ENCODE results near the gene CLK2. TPM values are rescaled to one million over a fixed set of nuclear protein-coding genes. Genes with fewer than 3 reads are reported as not detected.

CLK2 gene
- total and polyA plus RNA-seq, 9 of the 15 experiments (the other 6 are each of a cell fraction or from before 2014, with no cell fraction given) = 13.5 to 81.4 (median 39.6) TPM

GRCh38 chr1:155307247-155307740 is 34.0 kb upstream of the CLK2 start (continued):
- TF ChIP-seq ZNF23 (CRISPR knock-in tag; IDR thresholded peaks at IDR 0.05) = peak; percentile 81; the same call in 1 of the 2 replicates
- TF ChIP-seq PCBP1 (IDR thresholded peaks at IDR 0.05; ENCODE audit: low read depth, low read length, poor library complexity, severe bottlenecking) = no peak
- TF ChIP-seq, protein P1, sequence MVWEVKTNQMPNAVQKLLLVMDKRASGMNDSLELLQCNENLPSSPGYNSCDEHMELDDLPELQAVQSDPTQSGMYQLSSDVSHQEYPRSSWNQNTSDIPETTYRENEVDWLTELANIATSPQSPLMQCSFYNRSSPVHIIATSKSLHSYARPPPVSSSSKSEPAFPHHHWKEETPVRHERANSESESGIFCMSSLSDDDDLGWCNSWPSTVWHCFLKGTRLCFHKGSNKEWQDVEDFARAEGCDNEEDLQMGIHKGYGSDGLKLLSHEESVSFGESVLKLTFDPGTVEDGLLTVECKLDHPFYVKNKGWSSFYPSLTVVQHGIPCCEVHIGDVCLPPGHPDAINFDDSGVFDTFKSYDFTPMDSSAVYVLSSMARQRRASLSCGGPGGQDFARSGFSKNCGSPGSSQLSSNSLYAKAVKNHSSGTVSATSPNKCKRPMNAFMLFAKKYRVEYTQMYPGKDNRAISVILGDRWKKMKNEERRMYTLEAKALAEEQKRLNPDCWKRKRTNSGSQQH (CRISPR knock-in tag; IDR thresholded peaks at IDR 0.05) = peak; percentile 88; the same call in 1 of the 2 replicates
- TF ChIP-seq, protein P2, sequence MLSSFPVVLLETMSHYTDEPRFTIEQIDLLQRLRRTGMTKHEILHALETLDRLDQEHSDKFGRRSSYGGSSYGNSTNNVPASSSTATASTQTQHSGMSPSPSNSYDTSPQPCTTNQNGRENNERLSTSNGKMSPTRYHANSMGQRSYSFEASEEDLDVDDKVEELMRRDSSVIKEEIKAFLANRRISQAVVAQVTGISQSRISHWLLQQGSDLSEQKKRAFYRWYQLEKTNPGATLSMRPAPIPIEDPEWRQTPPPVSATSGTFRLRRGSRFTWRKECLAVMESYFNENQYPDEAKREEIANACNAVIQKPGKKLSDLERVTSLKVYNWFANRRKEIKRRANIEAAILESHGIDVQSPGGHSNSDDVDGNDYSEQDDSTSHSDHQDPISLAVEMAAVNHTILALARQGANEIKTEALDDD (IDR thresholded peaks at IDR 0.05) = peak; percentile 62; the same call in 1 of the 2 replicates
- peak; percentile 96 for TF ChIP-seq ZNF584 (CRISPR knock-in tag; IDR thresholded peaks at IDR 0.05; ENCODE audit: low read depth)
- TF ChIP-seq ZNF184 (CRISPR knock-in tag; IDR thresholded peaks at IDR 0.05) = no peak
- TF ChIP-seq NFIC (IDR thresholded peaks at IDR 0.05) = no peak
- TF ChIP-seq ZNF175 (CRISPR knock-in tag; IDR thresholded peaks at IDR 0.05; ENCODE audit: low read depth) = peak; percentile 96
- TF ChIP-seq, protein P3, sequence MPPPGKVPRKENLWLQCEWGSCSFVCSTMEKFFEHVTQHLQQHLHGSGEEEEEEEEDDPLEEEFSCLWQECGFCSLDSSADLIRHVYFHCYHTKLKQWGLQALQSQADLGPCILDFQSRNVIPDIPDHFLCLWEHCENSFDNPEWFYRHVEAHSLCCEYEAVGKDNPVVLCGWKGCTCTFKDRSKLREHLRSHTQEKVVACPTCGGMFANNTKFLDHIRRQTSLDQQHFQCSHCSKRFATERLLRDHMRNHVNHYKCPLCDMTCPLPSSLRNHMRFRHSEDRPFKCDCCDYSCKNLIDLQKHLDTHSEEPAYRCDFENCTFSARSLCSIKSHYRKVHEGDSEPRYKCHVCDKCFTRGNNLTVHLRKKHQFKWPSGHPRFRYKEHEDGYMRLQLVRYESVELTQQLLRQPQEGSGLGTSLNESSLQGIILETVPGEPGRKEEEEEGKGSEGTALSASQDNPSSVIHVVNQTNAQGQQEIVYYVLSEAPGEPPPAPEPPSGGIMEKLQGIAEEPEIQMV (tag; conservative IDR thresholded peaks at IDR 0.05; ENCODE audit: low read depth) = peak; percentile 92
- no peak for TF ChIP-seq HDAC6 (IDR thresholded peaks at IDR 0.05; ENCODE audit: low read depth, low read length)
- TF ChIP-seq JUND (IDR thresholded peaks at IDR 0.05; ENCODE audit: borderline replicate concordance, low read depth, low read length) = no peak
- TF ChIP-seq JUND (tag; IDR thresholded peaks at IDR 0.05; ENCODE audit: borderline replicate concordance, low read depth, low read length) = peak; percentile 75; the same call in 2 of the 3 replicates
- TF ChIP-seq, protein P4, sequence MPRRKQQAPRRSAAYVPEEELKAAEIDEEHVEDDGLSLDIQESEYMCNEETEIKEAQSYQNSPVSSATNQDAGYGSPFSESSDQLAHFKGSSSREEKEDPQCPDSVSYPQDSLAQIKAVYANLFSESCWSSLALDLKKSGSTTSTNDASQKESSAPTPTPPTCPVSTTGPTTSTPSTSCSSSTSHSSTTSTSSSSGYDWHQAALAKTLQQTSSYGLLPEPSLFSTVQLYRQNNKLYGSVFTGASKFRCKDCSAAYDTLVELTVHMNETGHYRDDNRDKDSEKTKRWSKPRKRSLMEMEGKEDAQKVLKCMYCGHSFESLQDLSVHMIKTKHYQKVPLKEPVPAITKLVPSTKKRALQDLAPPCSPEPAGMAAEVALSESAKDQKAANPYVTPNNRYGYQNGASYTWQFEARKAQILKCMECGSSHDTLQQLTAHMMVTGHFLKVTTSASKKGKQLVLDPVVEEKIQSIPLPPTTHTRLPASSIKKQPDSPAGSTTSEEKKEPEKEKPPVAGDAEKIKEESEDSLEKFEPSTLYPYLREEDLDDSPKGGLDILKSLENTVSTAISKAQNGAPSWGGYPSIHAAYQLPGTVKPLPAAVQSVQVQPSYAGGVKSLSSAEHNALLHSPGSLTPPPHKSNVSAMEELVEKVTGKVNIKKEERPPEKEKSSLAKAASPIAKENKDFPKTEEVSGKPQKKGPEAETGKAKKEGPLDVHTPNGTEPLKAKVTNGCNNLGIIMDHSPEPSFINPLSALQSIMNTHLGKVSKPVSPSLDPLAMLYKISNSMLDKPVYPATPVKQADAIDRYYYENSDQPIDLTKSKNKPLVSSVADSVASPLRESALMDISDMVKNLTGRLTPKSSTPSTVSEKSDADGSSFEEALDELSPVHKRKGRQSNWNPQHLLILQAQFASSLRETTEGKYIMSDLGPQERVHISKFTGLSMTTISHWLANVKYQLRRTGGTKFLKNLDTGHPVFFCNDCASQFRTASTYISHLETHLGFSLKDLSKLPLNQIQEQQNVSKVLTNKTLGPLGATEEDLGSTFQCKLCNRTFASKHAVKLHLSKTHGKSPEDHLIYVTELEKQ (CRISPR knock-in tag; IDR thresholded peaks at IDR 0.05) = peak; percentile 91
- TF ChIP-seq MEF2D (tag; conservative IDR thresholded peaks at IDR 0.05; ENCODE audit: low read depth) = peak; percentile 96
- TF ChIP-seq FOXA1 (IDR thresholded peaks at IDR 0.05; ENCODE audit: borderline replicate concordance) = no peak
- TF ChIP-seq, protein P5, sequence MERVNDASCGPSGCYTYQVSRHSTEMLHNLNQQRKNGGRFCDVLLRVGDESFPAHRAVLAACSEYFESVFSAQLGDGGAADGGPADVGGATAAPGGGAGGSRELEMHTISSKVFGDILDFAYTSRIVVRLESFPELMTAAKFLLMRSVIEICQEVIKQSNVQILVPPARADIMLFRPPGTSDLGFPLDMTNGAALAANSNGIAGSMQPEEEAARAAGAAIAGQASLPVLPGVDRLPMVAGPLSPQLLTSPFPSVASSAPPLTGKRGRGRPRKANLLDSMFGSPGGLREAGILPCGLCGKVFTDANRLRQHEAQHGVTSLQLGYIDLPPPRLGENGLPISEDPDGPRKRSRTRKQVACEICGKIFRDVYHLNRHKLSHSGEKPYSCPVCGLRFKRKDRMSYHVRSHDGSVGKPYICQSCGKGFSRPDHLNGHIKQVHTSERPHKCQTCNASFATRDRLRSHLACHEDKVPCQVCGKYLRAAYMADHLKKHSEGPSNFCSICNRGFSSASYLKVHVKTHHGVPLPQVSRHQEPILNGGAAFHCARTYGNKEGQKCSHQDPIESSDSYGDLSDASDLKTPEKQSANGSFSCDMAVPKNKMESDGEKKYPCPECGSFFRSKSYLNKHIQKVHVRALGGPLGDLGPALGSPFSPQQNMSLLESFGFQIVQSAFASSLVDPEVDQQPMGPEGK (CRISPR knock-in tag; IDR thresholded peaks at IDR 0.05; ENCODE audit: borderline replicate concordance) = peak; percentile 90; the same call in 1 of the 2 replicates
